CD4-positive, alpha-beta T cell (primary cell): ENCODE measurements around the gene TPRN. TPM values are rescaled to one million over a fixed set of nuclear protein-coding genes. Genes with fewer than 3 reads are reported as not detected.
A peak's percentile ranks its signal among the peaks of the same experiment; 100 is the strongest.

Source experiments
- ATAC-seq: fragments of 200-7000 bp; cut with Tn5 transposase; one replicate; pipeline ENCODE4 v1.10.0; 2022; ENCODE audit warnings: mild to moderate bottlenecking; ENCODE audit not compliant: poor library complexity
- CTCF ChIA-PET: fragments of 350-600 bp; sonication (Branson Sonifier 250); formaldehyde crosslinking; loops from one replicate; lab custom pipeline; 2021; ENCODE audit warnings: antibody characterized with exemption, inconsistent platforms; lab: Charles Lee
- POLR2A ChIA-PET: fragments of 350-600 bp; sonication (Branson Sonifier 250); formaldehyde crosslinking; loops from one replicate; lab custom pipeline; 2021; ENCODE audit warnings: antibody characterized with exemption, inconsistent platforms; lab: Charles Lee
- DNase-seq, 14 experiments: peaks; one replicate each; pipeline ENCODE4 v3.0.0-alpha.2; 2013 to 2020; ENCODE audit warnings: mixed read lengths in 2 of 14
- H3K27ac ChIP-seq, 2 donors: one replicate each; pipeline versions ENCODE4 v1.5.1 to v1.7.0; 2013; ENCODE audit warnings: low read length in 2 of 2, low read depth in 1 of 2, mild to moderate bottlenecking in 1 of 2
- H3K27me3 ChIP-seq, 2 experiments: 1 replicate in 1 of 2; 2 replicates in 1 of 2; pipeline versions ENCODE4 v1.6.1 to v1.7.0; 2013; ENCODE audit warnings: low read length in 2 of 2, control low read depth in 1 of 2, mild to moderate bottlenecking in 1 of 2, moderate library complexity in 1 of 2; ENCODE audit not compliant: insufficient read depth in 2 of 2, control insufficient read depth in 1 of 2
- H3K36me3 ChIP-seq: one replicate; pipeline ENCODE4 v1.6.1; 2013; ENCODE audit warnings: low read length, control low read depth; ENCODE audit not compliant: insufficient read depth
- H3K4me1 ChIP-seq: one replicate; pipeline ENCODE4 v1.6.1; 2013; ENCODE audit warnings: low read length, control low read depth; ENCODE audit not compliant: insufficient read depth
- H3K4me3 ChIP-seq: one replicate; pipeline ENCODE4 v1.5.1; 2013; ENCODE audit warnings: mild to moderate bottlenecking, low read length, moderate library complexity
- H3K9me3 ChIP-seq, 2 experiments: 1 replicate in 1 of 2; 2 replicates in 1 of 2; pipeline versions ENCODE4 v1.6.1 to v1.7.0; 2013; ENCODE audit warnings: low read length in 2 of 2, mild to moderate bottlenecking in 2 of 2, control low read depth in 1 of 2, moderate library complexity in 1 of 2; ENCODE audit not compliant: control insufficient read depth in 1 of 2, insufficient read depth in 1 of 2
- H3K27ac Mint-ChIP-seq: one replicate; pipeline ENCODE4 v1.8.0; 2020; ENCODE audit warnings: mixed read lengths
- H3K27me3 Mint-ChIP-seq: one replicate; pipeline ENCODE4 v1.8.0; 2021; ENCODE audit warnings: mixed read lengths
- H3K36me3 Mint-ChIP-seq: one replicate; pipeline ENCODE4 v1.8.0; 2021; ENCODE audit warnings: low read depth, mixed read lengths
- H3K4me1 Mint-ChIP-seq: one replicate; pipeline ENCODE4 v1.8.0; 2021; ENCODE audit warnings: low read depth, mixed read lengths
- H3K4me3 Mint-ChIP-seq: one replicate; pipeline ENCODE4 v1.8.0; 2020; ENCODE audit warnings: mild to moderate bottlenecking, mixed read lengths
- H3K9me3 Mint-ChIP-seq: one replicate; pipeline ENCODE4 v1.8.0; 2020; ENCODE audit warnings: mixed read lengths
- intact Hi-C, 2 experiments: fragments of 100-400 bp; cut with DNase I in 1 of 2; cut with micrococcal nuclease in 1 of 2; formaldehyde crosslinking; loops; one replicate each; pipeline versions ENCODE4 v1.15.1 to v1.9.0; 2023 to 2025; cut with DNase I, micrococcal nuclease
- total RNA-seq, 174 experiments: library from RNA in 2 of 174; stranded (reverse) in 2 of 174; gene quantifications; one replicate each; pipeline ENCODE4 v1.2.3 and lab custom pipeline; 2021 to 2026
- TF ChIP-seq, protein P1 (sequence below): fragments of 200-600 bp; IDR thresholded peaks from one replicate; pipeline ENCODE4 v1.8.0; 2022; ENCODE audit warnings: antibody characterized with exemption, mild to moderate bottlenecking

The TPRN gene
- total RNA-seq, 2 experiments from 2014 or later, result 6.1 to 8.6 TPM

DNA sequence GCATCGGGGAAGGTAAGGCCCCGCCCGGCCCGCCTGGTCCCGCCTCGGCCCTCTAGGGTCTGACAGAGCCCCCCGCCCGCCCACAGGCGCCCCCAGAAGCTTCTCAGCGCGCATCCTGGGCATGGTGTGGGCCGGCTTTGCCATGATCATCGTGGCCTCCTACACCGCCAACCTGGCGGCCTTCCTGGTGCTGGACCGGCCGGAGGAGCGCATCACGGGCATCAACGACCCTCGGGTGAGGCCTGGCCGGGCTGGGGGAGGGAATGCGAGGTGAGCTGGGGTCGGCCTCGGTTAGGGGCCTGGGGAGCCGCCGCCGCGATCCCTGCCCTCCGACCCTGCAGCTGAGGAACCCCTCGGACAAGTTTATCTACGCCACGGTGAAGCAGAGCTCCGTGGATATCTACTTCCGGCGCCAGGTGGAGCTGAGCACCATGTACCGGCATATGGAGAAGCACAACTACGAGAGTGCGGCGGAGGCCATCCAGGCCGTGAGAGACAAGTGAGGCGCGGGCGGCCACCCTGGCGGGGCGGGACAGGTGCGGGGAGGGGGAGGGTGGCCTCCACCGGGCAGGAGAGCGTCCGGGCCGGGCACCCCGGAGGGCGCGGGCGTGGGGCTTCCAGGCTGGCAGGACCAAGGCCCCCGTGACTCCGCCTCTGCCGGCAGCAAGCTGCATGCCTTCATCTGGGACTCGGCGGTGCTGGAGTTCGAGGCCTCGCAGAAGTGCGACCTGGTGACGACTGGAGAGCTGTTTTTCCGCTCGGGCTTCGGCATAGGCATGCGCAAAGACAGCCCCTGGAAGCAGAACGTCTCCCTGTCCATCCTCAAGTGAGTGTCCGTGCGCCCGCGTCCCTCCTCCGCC lies 37.8 kb downstream of the TPRN start:
- Mint-ChIP-seq H3K9me3 (no peaks in the 10 kb centered on the region), H3K27me3 (peaks cover 65% of the 10 kb centered on the region), H3K27ac (no peak overlapping the region), H3K4me3 (no peak overlapping the region), H3K36me3 (no peaks in the 10 kb centered on the region), H3K4me1 (peaks cover 12% of the 10 kb centered on the region)
- peaks cover 15% of the 10 kb centered on the region for H3K4me1 ChIP-seq
- H3K4me3 ChIP-seq, result no peak overlapping the region
- ChIA-PET CTCF (no interaction called here), POLR2A (interaction anchor here (0.7 kb wide), 1 partner anchor 30 kb away, joined by 3 read pairs; no protein-coding TSS in a partner anchor)
- H3K9me3 ChIP-seq, result peaks cover 0 to 41% of the 10 kb centered on the region in 2 experiments
- H3K27me3 ChIP-seq, result peaks cover 60 to 78% of the 10 kb centered on the region in 2 experiments
- H3K27ac ChIP-seq, result no peak overlapping the region
- H3K36me3 ChIP-seq, result no peaks in the 10 kb centered on the region
- TF ChIP-seq, protein P1, sequence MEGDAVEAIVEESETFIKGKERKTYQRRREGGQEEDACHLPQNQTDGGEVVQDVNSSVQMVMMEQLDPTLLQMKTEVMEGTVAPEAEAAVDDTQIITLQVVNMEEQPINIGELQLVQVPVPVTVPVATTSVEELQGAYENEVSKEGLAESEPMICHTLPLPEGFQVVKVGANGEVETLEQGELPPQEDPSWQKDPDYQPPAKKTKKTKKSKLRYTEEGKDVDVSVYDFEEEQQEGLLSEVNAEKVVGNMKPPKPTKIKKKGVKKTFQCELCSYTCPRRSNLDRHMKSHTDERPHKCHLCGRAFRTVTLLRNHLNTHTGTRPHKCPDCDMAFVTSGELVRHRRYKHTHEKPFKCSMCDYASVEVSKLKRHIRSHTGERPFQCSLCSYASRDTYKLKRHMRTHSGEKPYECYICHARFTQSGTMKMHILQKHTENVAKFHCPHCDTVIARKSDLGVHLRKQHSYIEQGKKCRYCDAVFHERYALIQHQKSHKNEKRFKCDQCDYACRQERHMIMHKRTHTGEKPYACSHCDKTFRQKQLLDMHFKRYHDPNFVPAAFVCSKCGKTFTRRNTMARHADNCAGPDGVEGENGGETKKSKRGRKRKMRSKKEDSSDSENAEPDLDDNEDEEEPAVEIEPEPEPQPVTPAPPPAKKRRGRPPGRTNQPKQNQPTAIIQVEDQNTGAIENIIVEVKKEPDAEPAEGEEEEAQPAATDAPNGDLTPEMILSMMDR, result no peak
- intact Hi-C loops, result no loop called here
- peak in 3 of 14 experiments; percentile 33 to 52 (median 49) for DNase-seq
- peak; percentile 69 for ATAC-seq

DNA sequence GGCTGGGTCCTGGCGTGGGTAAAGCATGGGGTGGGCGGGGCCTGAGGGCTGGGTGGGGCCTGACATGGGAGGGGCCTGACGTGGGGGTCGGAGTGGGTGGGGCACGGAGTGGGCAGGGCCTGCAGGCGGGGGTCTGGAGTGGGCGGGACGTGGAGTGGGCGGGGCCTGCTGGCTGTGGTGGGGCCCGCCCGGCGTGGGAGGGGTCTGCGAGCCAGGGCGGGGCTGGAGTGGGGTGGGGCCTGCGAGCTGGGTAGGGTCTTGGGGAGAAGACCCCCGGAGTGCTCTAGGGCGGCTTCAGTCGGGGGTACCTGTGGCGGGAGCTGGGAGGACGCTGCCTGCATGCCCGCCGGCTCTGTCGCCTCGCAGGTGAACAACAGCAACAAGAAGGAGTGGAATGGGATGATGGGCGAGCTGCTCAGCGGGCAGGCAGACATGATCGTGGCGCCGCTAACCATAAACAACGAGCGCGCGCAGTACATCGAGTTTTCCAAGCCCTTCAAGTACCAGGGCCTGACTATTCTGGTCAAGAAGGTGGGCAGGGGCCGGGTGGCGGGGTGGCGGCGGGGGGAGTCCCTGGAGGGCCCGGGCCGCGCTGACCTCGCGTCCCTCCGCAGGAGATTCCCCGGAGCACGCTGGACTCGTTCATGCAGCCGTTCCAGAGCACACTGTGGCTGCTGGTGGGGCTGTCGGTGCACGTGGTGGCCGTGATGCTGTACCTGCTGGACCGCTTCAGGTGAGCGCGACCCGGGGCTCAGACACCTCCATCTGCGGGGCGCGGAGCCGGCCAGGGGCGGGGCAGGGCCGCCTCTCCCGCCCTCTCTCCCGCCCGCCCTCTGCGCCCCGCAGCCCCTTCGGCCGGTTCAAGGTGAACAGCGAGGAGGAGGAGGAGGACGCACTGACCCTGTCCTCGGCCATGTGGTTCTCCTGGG lies 38.7 kb downstream of the TPRN start:
- no peaks in the 10 kb centered on the region for H3K36me3 ChIP-seq
- Mint-ChIP-seq H3K27me3 (peaks cover 71% of the 10 kb centered on the region), H3K27ac (no peak overlapping the region), H3K4me1 (peaks cover 12% of the 10 kb centered on the region), H3K9me3 (no peaks in the 10 kb centered on the region), H3K36me3 (no peaks in the 10 kb centered on the region), H3K4me3 (no peak overlapping the region)
- no peak overlapping the region for H3K4me3 ChIP-seq
- peaks cover 24% of the 10 kb centered on the region for H3K4me1 ChIP-seq
- ATAC-seq, result no peak
- peaks cover 66 to 76% of the 10 kb centered on the region in 2 experiments for H3K27me3 ChIP-seq
- no peak overlapping the region for H3K27ac ChIP-seq
- TF ChIP-seq, protein P1, result no peak
- no peak for DNase-seq
- peaks cover 0 to 46% of the 10 kb centered on the region in 2 experiments for H3K9me3 ChIP-seq
- POLR2A ChIA-PET, result no interaction called here
- CTCF ChIA-PET, result no interaction called here
- intact Hi-C loops, result no loop called here

DNA sequence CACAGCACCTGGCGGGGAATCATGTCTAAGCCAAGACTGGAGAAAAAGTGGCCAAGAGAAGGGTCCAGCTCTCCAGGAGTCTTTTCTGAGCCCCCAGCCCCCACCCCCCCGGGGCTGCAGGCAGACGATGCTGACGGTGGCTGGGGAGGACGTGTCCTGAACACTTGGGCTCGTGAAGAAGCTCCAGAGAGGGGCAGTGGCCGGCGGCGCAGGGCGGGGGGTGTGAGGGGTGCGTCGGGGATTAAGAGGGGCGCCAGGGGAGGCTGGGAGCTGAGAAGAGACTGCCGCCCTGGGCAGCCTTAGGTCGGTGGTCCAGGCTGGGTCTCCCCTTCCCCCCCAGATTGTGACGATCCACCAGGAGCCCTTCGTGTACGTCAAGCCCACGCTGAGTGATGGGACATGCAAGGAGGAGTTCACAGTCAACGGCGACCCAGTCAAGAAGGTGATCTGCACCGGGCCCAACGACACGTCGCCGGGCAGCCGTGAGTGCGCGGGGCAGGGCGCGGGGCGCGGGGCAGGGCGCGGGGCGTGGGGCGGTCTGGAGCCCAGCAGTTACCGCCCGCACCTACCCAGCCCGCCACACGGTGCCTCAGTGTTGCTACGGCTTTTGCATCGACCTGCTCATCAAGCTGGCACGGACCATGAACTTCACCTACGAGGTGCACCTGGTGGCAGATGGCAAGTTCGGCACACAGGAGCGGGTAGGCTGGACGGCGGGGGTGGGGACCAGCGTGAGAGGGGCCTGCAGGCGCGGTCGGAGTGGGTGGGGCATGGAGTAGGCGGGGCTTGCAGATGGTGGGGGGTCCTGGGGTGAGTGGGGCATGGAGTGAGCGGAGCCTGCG lies 39.6 kb downstream of the TPRN start:
- Histone ChIP-seq H3K27me3 (peaks cover 66 to 67% of the 10 kb centered on the region in 2 experiments), H3K4me1 (peaks cover 33% of the 10 kb centered on the region), H3K27ac (no peak overlapping the region), H3K4me3 (no peak overlapping the region), H3K9me3 (peaks cover 0 to 44% of the 10 kb centered on the region in 2 experiments), H3K36me3 (no peaks in the 10 kb centered on the region)
- Mint-ChIP-seq H3K4me3 (no peak overlapping the region), H3K36me3 (no peaks in the 10 kb centered on the region), H3K27ac (no peak overlapping the region), H3K27me3 (peaks cover 70% of the 10 kb centered on the region), H3K9me3 (no peaks in the 10 kb centered on the region), H3K4me1 (peaks cover 12% of the 10 kb centered on the region)
- ChIA-PET CTCF (no interaction called here), POLR2A (no interaction called here)
- ATAC-seq (no peak), DNase-seq (peak in 2 of 14 experiments; percentile 17 to 43)
- intact Hi-C loops, result no loop called here
- TF ChIP-seq, protein P1, result no peak
